Common myeloid progenitor, CD34-positive (primary cell): Measurements from ENCODE around the gene EME1.

Experiments
- CTCF ChIA-PET: fragments of 350-600 bp; sonication (Branson Sonifier 250); formaldehyde crosslinking; loops from one replicate; lab custom pipeline; 2021; ENCODE audit warnings: antibody characterized with exemption; lab: Charles Lee
- POLR2A ChIA-PET: fragments of 350-600 bp; sonication (Branson Sonifier 250); formaldehyde crosslinking; loops from one replicate; lab custom pipeline; 2021; ENCODE audit warnings: antibody characterized with exemption; lab: Charles Lee
- DNase-seq, 3 donors: peaks; one replicate each; pipeline versions ENCODE4 v3.0.0 to v3.0.0-alpha.2; 2013
- H3K27ac ChIP-seq, 2 experiments: 1 replicate in 1 of 2; 2 replicates in 1 of 2; pipeline ENCODE4 v1.7.0; 2013; ENCODE audit warnings: inconsistent platforms in 2 of 2, low read length in 2 of 2, mild to moderate bottlenecking in 2 of 2, low read depth in 1 of 2, moderate library complexity in 1 of 2; ENCODE audit not compliant: severe bottlenecking in 2 of 2, insufficient read depth in 1 of 2, poor library complexity in 1 of 2
- H3K27me3 ChIP-seq, 5 experiments: replicated peaks in 2 of 5; 1 replicate in 3 of 5; 2 replicates in 2 of 5; pipeline versions ENCODE4 v1.6.1 to v1.7.0; 2013; ENCODE audit warnings: low read length in 4 of 5, mild to moderate bottlenecking in 2 of 5, moderate library complexity in 2 of 5, inconsistent platforms in 1 of 5; ENCODE audit not compliant: insufficient read depth in 5 of 5, control insufficient read depth in 4 of 5
- H3K36me3 ChIP-seq, 4 experiments: 1 replicate in 2 of 4; 2 replicates in 2 of 4; pipeline versions ENCODE4 v1.6.1 to v1.7.0; 2013; ENCODE audit warnings: low read length in 3 of 4, control low read depth in 1 of 4, mild to moderate bottlenecking in 1 of 4; ENCODE audit not compliant: control insufficient read depth in 4 of 4, insufficient read depth in 4 of 4
- H3K4me1 ChIP-seq, 4 experiments: 1 replicate in 3 of 4; 2 replicates in 1 of 4; pipeline versions ENCODE4 v1.6.1 to v1.7.1; 2013; ENCODE audit warnings: low read length in 3 of 4, mild to moderate bottlenecking in 3 of 4, control low read depth in 1 of 4, inconsistent platforms in 1 of 4, moderate library complexity in 1 of 4; ENCODE audit not compliant: control insufficient read depth in 4 of 4, insufficient read depth in 4 of 4; ENCODE audit errors: control extremely low read depth in 1 of 4
- H3K4me3 ChIP-seq, 7 experiments: 1 replicate in 4 of 7; 2 replicates in 3 of 7; pipeline versions ENCODE4 v1.5.1 to v1.7.0; 2013; ENCODE audit warnings: mild to moderate bottlenecking in 7 of 7, low read length in 6 of 7, moderate library complexity in 6 of 7, inconsistent platforms in 2 of 7, low read depth in 2 of 7, control low read depth in 1 of 7; ENCODE audit not compliant: insufficient read depth in 4 of 7, control insufficient read depth in 1 of 7; ENCODE audit errors: extremely low read depth in 1 of 7
- H3K9me3 ChIP-seq, 5 experiments: 1 replicate in 4 of 5; 2 replicates in 1 of 5; pipeline versions ENCODE4 v1.6.1 to v1.7.1; 2013; ENCODE audit warnings: low read length in 4 of 5, mild to moderate bottlenecking in 2 of 5, inconsistent platforms in 1 of 5, low read depth in 1 of 5, moderate library complexity in 1 of 5; ENCODE audit not compliant: control insufficient read depth in 4 of 5, insufficient read depth in 2 of 5; ENCODE audit errors: control extremely low read depth in 1 of 5
- WGBS: methylation state at CpG from one replicate; pipeline ENCODE4 v1.1.5; 2013; ENCODE audit not compliant: insufficient coverage; 5-methylcytosine and 5-hydroxymethylcytosine counted together

EME1 gene

DNA sequence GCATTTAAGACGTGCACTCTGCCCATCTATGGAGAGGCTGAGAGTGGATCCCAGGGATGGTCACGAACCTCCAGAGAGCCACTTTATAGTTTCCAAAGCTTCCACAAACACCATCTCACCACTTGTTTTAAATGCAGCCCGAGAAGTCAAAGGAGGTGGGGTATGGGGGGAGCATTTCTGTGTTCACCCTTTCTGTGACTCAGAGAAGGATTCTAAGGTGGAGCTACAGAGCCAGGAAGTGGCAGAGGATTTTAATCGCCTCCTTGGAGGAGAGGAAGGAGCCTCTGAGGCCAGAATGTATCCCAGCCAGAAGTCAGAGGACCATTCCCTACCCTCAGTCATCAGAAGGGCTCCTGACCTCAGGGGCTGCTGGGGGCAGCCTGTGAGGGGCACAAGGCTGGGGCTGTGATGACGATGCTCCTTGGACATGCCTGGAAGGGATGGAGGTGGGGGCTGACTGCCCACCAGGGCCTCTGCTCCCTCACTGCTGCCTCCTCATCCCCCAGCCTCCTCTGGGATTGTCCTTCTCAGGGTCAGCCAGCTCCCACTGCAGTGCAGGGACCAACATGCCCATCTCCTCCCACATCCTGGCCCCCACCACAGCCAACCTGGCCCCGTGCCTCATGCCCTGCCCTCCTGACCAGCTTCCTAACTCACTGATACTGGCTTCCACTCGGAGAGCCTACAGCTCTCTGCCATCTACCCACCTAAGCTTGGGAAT, 24.3 kb upstream of the EME1 start:
- DNase-seq = no peak
- POLR2A ChIA-PET = no interaction called here

DNA sequence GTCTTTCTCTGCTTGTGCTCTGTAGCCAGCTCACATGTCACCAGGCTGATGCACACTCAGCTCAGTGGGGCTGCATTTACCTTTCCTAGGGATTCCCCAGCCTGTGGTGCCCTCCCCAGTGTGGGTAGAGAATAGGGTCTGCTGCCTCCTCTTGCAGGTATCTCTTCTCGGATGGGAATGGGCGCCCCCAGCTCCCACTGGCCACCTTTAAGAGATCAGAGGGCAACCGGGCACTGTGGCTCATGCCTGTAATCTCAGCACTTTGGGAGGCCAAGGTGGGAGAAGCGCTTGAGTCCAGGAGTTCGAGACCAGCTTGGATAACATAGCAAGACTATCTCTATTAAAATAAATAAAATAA, 23.8 kb upstream of the EME1 start:
- 100% methylated on average over 2 of the region's 5 CpGs for WGBS
- ChIA-PET POLR2A (no interaction called here), CTCF (interaction anchor here (1.4 to 5.3 kb wide), 2 partner anchors 12 to 33 kb away, joined by 3 to 27 read pairs; no protein-coding TSS in a partner anchor)
- Histone ChIP-seq H3K27me3 (no peaks in the 10 kb centered on the region), H3K36me3 (peaks cover 0 to 18% (median 10%) of the 10 kb centered on the region in 4 experiments), H3K4me1 (peaks cover 0 to 30% (median 24%) of the 10 kb centered on the region in 4 experiments), H3K27ac (no peak overlapping the region), H3K9me3 (no peaks in the 10 kb centered on the region), H3K4me3 (no peak overlapping the region)
- no peak for DNase-seq

More for the DNA sequence above, 24.3 kb upstream of the EME1 start:
- H3K27me3 ChIP-seq = no peaks in the 10 kb centered on the region
- no peaks in the 10 kb centered on the region for H3K9me3 ChIP-seq
- no peak overlapping the region for H3K4me3 ChIP-seq
- peaks cover 0 to 16% (median 7%) of the 10 kb centered on the region in 4 experiments for H3K36me3 ChIP-seq
- H3K4me1 ChIP-seq = peaks cover 0 to 30% (median 24%) of the 10 kb centered on the region in 4 experiments
- WGBS = 93% methylated on average over 3 of the region's 7 CpGs
- H3K27ac ChIP-seq = no peak overlapping the region
- CTCF ChIA-PET = interaction anchor here (0.9 to 5.3 kb wide), 3 partner anchors 12 to 33 kb away, joined by 3 to 27 read pairs (median 3); no protein-coding TSS in a partner anchor

DNA sequence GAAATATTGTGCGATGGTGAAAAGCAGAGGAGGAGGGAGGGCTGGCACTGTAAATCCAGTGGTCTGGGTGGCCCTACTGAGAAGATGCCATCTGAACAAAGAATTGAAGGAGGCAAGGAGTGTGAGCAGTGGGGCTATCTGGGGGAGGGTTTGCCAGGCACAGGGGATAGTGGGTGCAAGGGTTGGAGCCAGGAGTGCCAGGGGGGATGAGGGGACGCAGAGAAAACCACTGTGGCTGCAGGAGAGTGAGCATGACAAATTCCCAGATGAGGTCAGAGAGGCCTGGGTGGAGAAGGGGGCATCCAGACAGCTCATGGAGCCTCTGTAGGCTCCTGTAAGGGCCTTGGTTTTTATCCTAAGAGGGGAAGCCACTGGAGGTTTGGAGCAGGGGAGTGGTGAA, 22.3 kb upstream of the EME1 start:
- WGBS = no CpG with 5 or more reads among the region's 2 CpGs
- Histone ChIP-seq H3K4me3 (no peak overlapping the region), H3K9me3 (no peaks in the 10 kb centered on the region), H3K36me3 (peaks cover 0 to 33% (median 22%) of the 10 kb centered on the region in 4 experiments), H3K27me3 (no peaks in the 10 kb centered on the region), H3K4me1 (peaks cover 0 to 17% (median 10%) of the 10 kb centered on the region in 4 experiments), H3K27ac (no peak overlapping the region)
- POLR2A ChIA-PET = interaction anchor here (0.6 kb wide), 1 partner anchor 194 kb away, joined by 3 read pairs; no protein-coding TSS in a partner anchor
- CTCF ChIA-PET = interaction anchor here (5.3 kb wide), 1 partner anchor 10 kb away, joined by 27 read pairs; no protein-coding TSS in a partner anchor
- no peak for DNase-seq

DNA sequence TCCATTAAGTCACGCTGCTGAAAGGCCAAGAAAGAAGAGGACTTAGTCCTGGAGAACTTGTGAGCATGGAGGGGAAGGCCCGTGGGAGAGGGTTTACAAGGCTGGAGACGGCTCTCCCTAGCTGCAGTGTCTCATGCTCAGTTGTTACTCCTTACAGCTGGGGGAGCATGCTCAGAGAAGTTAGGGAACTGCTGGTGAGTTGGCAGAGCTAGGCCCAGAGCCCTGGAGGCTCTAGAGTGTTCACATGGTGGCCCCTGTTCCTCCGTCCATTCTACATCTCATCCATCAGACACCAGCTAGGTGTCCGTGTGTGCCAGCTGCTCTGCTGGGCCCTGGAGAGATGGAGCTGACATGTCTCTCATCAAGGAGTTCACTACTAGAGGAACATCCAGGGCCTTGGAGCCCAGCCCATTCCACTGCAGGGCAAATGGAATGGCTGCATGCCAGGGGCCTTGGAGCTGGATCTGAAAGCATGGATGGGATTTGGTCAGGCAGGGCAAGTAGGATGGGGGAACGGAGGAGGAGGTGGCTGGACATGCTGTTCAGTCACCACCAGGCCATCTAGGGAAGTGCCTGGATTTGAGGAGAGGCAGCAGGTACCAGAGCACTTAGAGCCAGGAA, 20.8 kb upstream of the EME1 start:
- POLR2A ChIA-PET = no interaction called here
- no peaks in the 10 kb centered on the region for H3K27me3 ChIP-seq
- CTCF ChIA-PET = interaction anchor here (5.3 kb wide), 1 partner anchor 9 kb away, joined by 27 read pairs; no protein-coding TSS in a partner anchor
- peaks cover 0 to 10% (median 2%) of the 10 kb centered on the region in 4 experiments for H3K4me1 ChIP-seq
- peaks cover 5 to 48% (median 33%) of the 10 kb centered on the region in 4 experiments for H3K36me3 ChIP-seq
- no peak overlapping the region for H3K27ac ChIP-seq
- no peak overlapping the region for H3K4me3 ChIP-seq
- 97% methylated on average over 5 of the region's 6 CpGs for WGBS
- H3K9me3 ChIP-seq = no peaks in the 10 kb centered on the region
- DNase-seq = no peak

GRCh38 chr17:50352693-50353599, 20.1 kb upstream of the EME1 start:
- H3K36me3 ChIP-seq = peaks cover 5 to 53% (median 38%) of the 10 kb centered on the region in 4 experiments
- no peak overlapping the region for H3K27ac ChIP-seq
- H3K4me3 ChIP-seq = no peak overlapping the region
- ChIA-PET POLR2A (no interaction called here), CTCF (interaction anchor here (5.3 kb wide), 1 partner anchor 8 kb away, joined by 27 read pairs; no protein-coding TSS in a partner anchor)
- 92% methylated on average over 20 of the region's 21 CpGs for WGBS
- no peaks in the 10 kb centered on the region for H3K27me3 ChIP-seq
- DNase-seq = no peak
- H3K4me1 ChIP-seq = peaks cover 0 to 5% (median 0%) of the 10 kb centered on the region in 4 experiments
- H3K9me3 ChIP-seq = no peaks in the 10 kb centered on the region

DNA sequence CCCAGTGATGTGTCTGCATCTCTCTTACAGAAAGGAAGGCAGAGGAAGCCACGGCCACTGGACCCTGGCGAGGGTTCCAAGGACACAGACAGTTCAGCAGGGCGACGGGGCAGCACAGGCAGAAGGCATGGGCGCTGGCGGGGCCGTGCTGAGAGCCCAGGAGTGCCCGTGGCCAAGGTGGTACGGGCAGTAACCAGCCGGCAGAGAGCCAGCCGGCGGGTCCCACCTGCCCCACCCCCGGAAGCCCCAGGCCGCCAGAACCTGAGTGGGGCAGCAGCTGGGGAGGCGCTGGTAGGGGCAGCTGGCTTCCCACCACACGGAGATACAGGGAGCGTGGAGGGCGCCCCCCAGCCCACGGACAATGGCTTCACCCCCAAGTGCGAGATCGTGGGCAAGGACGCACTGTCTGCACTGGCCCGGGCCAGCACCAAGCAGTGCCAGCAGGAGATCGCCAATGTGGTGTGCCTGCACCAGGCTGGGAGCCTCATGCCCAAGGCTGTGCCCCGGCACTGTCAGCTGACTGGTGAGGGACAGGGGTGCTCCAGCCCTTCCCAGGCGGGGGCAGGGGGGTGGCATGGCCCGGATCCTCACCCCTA, 19.3 kb upstream of the EME1 start:
- no peak for DNase-seq
- Histone ChIP-seq H3K4me1 (no peaks in the 10 kb centered on the region), H3K27me3 (no peaks in the 10 kb centered on the region), H3K27ac (no peak overlapping the region), H3K36me3 (peaks cover 7 to 60% (median 42%) of the 10 kb centered on the region in 4 experiments), H3K9me3 (no peaks in the 10 kb centered on the region), H3K4me3 (no peak overlapping the region)
- 96% methylated on average over 27 of the region's 27 CpGs for WGBS
- POLR2A ChIA-PET = no interaction called here
- CTCF ChIA-PET = interaction anchor here (1.4 to 1.8 kb wide), 3 partner anchors 8 to 15 kb away, joined by 3 to 5 read pairs (median 4); partner anchors contain the start of gene XYLT2
